ENCODE results near the gene GDF15. TPM values are rescaled to one million over a fixed set of nuclear protein-coding genes. Genes with fewer than 3 reads are reported as not detected.
"Not testable (repeated sequence)": the region's sequence is repeated elsewhere in the genome, so short reads cannot be mapped to it uniquely, and the experiment has no call there.

GDF15 gene
- total RNA-seq, 1 experiment from 2014 or later, result 1.4 TPM

DNA sequence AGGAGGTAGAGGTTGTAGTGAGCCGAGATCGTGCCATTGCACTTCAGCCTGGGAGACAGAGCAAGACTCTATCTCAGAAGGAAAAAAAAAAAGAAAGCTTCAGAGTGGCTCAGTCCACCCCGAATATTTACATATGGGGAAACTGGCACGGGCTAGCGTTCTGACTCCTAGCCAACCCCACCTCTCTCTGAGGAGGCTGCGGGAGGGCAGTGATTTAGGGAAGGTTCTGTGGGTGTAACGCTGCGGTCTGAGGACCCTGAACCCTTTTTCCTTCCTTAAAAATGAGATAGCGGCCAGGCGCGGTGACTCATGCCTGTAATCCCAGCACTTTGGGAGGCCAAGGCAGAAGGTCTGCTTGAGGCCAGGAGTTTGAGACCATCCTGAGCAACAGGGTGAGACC lies 6.5 kb downstream of the GDF15 start:
- DNase-seq (ENCODE audit: low read depth), result no peak

DNA sequence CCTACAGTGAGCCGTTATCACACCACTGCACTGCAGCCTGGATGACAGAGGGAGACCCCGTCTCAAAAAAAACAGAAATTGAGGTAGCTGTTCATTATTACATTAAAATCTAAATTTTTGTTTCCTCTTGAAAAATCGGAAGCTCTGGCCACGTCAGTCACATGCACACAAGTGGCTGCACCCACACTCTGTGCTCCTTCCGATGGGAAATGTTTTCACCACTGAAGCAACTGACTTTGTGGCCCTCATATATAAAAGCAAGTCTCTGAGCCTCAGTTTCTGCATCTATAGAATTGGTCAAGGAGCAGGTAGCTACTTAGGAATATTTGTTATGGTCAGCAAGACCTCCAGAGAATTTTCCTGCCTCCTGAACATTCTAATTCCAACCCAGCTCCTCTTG lies 7.0 kb downstream of the GDF15 start:
- no peak for DNase-seq (ENCODE audit: low read depth)

DNA sequence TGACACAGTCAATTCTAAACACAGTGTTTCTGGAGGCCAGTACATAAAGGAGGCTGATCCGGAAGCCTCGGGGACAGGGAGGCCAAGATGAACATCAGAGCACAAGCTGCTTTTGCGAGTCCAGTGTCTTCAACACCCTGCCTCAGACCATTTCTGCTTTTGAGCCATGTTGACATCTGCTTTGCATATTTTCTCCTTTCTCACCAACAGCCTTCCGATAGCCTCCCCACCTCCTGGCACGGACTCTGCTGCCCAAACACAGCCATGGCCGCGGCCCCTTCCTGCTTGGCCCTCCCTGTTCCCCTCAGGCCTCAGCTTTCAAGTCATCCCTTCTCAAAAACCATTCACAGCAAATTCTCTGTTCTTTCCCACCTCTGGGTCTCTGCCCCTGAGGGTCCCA lies 7.9 kb downstream of the GDF15 start:
- no peak for DNase-seq (ENCODE audit: low read depth)

DNA sequence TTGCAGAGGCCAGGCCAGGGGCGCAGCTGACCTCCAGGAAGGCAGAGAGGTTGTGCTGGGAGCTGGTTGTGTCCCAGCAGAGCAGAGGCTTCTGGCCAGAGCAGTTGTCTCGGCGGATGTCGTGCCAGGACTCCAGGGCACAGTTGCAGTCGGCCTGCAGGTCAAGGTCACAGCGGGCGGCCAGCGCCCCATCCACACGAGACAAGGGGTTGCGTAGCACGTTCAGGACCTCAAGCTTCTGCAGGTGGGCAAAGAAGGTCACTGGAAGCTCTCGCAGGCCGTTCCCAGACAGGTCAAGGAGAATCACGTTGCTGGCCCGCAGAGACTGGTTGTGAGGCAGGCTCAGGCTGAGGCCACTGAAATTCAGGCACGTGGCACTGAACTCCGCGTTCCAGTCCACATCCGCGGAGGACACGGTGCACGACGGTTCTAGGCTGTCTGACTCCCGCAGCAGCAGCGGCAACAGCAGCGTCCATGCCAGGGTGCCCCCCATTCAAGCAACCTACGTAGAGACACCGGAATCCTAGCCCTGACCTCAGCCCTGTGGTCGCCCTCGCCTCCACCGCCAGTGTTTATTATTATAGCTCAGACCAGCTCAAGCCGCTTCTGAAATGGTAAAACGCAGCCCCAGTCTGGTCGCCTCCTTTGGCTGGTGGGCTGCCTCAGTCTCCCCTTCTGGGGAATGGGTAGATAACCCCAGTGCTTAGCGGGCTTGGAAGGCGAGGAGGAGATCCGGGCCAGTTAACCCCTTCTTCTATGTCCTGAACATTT lies 10.7 kb downstream of the GDF15 start:
- DNase-seq (ENCODE audit: low read depth), result no peak

DNA sequence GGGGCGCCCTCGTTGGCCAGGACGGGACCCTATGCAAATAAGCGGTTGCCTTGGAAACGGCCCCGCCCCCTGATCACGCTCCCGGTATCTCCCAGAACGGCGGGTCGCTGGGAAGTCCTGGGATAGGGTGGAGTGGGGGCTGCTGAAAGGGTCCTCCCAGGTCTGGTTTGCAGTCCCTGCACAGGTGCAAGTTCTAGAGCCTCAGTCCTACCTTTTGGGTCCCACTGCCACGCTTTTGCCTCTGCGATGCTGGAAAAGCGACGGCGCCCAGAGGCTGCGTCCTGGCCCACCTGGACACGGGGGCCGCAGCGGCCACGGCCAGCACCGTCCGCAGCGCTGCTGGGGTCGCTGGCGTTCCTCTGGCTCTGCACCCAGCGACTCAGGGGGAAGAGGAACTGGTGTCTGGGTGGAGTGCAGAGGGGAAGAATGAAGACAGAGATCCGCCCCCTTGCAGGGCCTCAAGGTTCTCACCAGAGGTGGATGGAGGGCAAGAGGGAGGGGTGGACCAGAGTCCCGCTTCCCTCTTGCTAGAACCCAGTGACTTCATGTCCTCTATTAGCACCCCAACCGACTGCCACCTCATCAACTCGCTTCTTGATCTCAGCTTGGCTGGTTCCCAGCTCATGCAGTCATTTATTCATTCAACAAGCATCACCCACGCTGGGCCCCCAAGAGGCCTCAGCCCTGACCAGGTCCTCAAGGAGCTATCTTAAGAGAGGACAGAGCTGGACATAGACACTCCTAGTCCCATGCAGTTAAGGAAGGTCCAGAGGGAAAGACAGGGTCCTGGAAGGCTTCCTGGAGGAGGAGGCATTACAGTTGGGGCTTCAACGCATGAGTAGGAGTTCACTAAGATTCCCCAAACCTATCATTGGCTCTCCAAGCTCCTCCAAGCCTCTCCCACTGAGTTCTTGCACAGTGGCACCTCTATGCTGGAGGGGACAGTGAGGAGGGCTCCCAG lies 11.6 kb downstream of the GDF15 start, which contains the start of gene LRRC25:
TSS of gene LRRC25 (minus strand) at position 381 of the 961 bp plus-strand sequence. CDS start 659 bp downstream, outside the sequence.
- no peak for DNase-seq (ENCODE audit: low read depth)

DNA sequence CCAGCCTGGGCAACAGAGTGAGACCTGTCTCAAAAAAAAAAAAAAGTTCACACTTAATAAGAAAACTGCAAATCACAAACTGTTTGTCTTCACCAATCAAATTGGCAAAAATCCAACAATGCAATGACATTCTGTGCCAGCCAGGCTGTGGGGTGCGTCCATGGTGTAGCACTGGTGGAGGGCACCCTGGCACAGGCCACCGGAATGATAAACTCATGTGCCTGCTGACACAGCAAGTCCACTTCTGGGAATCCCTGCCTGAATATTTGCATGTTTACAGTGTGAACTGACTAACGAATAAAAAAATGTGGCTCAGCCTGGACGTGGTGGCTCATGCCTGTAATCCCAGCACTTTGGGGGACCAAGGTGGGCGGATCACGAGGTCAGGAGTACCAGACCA lies 13.1 kb downstream of the GDF15 start:
- DNase-seq (ENCODE audit: low read depth), result peak; percentile 45

DNA sequence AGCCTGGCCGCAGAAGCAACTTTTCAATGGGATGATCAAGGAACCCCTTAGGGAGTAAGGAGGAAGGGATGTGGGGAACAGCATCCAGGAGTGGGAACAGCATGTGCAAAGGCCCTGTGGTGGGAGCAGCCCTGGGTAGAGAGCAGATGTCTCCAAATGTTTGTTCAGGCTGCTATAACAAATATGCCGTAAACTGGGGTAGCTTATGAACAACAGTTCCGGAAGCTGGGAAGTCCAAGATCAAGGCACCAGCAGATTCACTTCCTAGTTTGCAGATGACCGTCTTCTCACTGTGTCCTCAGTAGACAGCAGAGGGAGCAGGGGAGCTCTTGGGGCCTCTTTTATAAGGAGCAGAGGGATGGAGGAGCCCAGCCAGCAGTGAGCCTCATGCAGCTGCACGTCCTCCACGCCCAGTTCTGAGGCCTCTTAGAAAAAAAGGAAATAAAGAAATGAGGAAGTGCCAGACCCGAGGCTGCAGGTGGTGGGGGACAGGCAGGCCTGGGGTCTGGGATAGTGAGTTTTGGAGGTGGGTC lies 15.7 kb downstream of the GDF15 start:
- DNase-seq (ENCODE audit: low read depth), result peak; percentile 50

DNA sequence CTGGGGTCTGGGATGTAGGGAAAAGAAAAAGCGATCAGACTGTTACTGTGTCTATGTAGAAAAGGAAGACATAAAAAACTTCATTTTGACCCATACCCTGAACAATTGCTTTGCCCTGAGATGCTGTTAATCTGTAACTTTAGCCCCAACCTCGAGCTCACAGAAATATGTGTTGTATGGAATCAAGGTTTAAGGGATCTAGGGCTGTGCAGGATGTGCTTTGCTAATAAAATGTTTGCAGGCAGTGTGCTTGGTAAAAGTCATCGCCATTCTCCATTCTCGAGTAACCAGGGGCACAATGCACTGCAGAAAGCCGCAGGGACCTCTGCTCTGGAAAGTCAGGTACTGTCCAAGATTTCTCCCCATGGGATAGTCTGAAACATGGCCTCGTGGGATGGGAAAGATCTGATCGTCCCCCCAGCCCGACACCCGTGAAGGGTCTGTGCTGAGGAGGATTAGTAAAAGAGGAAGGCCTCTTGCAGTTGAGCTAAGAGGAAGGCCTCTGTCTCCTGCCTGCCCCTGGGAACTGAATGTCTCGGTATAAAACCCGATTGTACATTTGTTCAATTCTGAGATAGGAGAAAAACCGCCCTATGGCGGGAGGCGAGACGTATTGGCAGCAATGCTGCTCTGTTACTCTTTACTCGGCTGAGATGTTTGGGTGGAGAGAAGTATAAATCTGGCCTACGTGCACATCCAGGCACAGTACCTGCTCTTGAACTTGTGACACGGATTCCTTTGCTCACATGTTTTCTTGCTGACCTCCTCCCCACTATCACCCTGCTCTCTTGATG lies 16.7 kb downstream of the GDF15 start:
- DNase-seq (ENCODE audit: low read depth), result not testable (repeated sequence)

DNA sequence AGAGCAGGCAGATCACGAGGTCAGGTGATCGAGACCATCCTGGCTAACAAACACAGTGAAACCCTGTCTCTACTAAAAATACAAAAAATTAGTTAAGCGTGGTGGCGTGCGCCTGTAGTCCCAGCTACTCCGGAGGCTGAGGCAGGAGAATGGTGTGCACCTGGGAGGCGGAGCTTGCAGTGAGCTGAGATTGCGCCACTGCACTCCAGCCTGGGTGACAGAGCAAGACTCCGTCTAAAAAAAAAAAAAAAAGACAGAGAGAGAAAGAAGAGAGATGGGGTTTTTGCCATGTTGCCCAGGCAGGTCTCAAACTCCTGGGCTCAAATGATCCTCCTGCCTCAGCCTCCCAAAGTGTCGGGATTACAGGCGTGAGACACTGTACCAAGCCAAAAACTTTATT lies 19.8 kb downstream of the GDF15 start:
- not testable (repeated sequence) for DNase-seq (ENCODE audit: low read depth)

DNA sequence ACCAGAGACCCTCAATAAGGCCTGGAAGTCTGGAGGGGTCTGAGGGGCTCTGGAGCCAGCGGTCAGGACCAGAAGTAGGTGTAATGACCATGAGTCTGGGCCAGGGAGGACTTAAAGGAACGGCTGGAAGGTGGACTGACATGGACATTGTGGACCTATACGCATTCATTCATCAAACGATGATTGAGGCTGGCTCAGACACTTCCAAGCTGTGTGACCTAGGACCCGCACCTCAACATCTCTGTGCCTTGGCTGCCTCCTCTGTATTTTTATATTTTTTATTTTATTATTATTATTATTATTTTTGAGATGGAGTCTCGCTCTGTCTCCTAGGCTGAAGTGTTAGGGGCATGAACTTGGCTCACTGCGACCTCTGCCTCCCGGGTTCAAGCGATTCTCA lies 20.8 kb downstream of the GDF15 start:
- no peak for DNase-seq (ENCODE audit: low read depth)

DNA sequence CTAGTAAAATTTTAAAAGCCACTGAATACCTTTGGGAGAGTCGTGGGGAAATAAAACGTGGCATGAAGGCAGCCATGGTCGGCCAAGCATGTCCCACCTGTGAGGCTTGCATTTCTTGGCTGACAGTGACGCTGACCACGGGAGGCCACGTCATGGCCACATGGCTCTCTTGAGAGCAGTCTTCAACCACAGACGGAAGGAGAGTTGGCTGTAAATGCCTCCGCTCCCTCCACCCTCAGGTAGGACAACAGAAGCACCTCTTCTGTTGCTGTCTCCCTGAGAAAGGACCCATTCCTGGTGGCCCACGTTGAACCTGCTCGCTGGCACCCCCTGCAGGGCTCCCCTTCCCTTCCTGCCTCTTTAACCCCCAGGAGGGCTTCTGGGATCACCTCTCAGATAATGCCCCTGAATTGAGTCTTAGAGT lies 22.1 kb downstream of the GDF15 start:
- DNase-seq (ENCODE audit: low read depth), result no peak

DNA sequence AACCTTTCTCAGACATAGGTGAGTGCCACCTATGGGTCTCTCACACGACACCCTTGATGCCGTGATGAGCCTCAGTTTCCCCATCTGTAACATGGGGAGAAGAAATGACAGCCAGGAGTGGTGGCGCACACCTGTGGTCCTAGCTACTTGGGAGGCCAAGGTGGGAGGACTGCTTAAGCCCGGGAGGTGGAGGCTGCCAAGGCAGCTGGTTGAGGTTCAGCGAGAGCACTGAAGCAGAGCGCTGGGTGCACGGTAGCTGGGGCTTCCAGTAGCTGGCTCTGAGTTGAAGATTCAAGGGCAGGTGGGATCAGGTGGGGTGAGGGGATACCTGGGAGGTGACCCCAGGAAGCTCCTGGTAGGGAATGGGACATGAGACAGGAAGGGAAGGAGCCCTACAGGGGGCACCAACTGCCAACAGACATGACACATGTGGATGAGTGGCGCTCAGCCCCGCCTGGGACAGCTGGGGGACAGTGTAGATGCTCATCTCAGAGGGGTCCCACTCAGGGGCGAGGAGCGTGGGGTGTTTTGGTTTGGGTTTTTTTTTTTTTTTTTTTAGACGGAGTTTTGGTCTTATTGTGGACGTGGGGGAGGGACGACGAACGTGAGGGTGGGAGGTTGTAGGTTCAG lies 26.8 kb downstream of the GDF15 start:
- DNase-seq (ENCODE audit: low read depth), result no peak

DNA sequence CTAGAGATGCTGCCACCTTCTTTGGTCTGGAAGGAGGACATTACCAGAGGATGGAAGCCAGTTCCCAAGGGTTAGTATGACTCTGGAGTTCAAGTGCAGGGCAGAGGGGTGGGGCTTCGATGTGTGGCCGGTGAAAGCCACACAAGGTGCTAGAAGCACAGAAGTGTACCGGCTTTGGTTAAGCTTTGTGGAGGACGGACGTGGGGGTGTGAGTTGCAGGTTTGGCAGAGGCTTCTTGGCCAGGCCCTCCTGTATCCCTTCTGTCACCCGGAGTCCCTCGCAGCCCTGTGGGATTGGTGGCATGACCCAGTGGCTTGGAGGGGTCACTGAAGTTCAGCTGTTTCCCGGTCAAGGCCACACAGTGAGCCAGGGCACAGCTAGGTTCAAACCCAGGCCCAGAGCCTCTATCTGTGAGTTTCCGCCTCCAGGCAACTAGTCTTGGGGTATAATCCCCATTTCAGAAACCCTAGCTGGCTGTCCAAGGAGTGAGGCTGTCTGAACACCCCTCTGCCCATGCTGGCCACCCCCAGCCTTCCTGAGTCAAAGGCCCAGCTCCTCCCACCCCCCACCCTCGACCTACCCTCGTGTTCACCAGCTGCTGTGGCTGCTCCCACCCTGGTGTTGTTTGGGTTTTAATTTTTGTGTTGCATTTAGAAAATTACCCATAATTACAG lies 28.7 kb downstream of the GDF15 start:
- DNase-seq (ENCODE audit: low read depth), result peak; percentile 38

DNA sequence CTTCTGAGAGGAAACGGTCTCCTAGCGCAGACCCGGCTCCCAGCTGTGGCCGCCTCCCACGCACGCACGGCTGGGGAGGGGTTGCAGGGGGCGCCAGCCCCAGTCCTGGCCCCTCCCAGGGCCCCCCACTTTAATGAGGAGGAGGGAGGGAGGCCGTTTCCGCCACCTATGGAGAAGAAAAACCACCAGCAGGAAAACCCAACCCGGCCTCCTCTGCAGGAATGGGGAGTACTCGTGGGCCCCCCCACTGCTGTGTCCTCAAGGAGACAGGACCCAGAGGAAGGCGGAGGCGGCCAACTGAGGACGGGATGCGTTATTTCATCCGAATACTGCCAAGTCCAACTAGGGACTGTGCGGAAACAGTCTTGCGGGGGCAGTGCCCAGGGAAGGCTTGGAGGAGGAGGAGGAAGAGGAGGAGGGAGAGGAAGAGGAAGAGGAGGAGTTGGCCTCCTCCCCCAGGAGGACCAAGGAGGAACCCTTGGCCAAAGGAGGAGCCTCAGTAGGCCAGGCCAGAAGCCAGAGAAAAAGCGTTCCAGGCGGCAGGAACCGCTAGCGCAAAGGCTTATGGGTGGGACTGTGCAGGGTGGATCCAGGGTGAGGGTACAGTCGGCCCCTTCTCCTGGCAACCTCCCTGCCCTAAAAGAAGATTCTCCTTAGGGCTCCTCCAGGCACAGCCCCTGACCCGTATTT lies 29.4 kb downstream of the GDF15 start:
- DNase-seq (ENCODE audit: low read depth), result peak; percentile 69

DNA sequence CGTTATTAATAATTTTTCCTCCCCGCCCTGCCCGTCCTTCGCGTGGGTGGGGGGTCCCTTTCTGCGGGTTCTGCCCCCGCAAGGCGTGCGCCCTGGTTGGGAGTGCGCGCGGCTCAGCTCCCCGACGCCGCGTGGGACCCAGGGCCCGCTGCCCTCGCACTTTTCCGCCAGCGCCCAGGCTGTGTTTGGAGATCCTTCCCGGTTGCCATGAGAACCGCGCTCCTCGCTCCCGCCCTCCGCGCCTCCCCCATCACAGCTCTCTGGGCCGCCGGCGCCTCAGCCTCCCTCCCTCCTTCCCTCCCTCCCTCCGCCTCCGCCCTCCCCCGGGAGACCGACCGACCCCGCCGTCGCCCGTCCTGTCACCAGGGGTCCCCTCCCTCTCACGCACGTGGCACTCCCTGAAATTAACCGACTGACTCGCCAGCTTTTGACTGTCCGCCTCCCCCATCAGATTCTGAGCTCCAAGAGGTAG lies 30.9 kb downstream of the GDF15 start:
- peak; percentile 90 for DNase-seq (ENCODE audit: low read depth)

DNA sequence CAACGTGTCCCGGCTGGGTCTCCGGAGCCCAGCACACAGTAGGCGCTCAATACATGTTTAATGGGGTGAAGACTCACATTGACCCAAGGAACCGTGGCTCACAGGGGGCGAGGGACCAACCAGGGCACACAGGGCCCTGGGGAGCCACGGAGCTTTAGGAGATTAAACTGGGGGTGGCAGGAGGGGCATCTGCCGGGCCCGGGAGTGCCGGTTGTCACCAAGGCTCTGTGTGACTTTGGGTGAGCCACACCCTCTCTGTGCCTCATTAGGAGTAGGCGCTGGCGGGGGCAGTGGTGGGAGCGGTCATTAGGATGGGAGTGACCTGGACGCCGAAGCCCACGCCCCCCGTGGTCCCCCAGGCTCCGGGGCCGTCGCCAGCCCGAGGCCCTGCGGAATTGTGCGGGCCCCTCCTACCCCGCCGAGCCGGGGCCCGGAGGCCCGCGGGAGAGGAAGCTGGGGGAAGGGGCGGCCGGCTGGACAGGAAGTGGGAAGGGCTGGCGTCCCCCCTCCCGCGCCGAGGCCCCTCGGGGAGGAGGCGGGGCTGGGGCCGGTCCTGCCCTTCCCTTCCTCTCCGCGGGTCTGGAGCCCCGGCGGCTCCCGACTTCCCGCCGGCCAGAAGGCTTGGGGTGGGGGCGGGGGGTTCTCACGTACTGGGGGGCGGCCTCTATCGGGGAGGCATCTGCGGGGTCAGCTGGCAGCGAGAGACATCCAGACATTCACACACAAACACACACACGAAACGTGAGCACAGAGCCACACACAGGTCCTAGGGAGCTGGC lies 31.5 kb downstream of the GDF15 start:
- peak; percentile 85 for DNase-seq (ENCODE audit: low read depth)

DNA sequence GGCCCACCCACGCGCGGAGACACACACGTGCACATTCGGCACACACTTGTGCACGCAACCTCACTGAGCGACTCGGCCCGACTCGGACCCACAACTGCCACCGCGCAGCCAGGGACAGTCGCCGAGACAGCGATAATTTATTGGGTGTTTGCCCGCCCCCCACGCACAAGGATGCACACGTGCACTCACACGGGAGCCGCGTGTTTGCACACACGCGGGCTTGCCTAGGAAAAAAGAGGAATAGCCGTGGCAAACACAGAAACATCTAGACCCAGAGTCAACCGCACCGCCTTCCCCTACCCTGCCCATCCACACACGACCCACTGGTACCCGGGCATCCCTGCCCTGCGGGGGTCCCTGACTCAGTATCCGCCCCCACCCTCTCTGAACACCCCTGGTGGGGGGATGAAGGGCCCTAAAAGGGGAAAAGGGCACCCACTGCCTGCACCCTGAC lies 32.1 kb downstream of the GDF15 start:
- DNase-seq (ENCODE audit: low read depth), result no peak

DNA sequence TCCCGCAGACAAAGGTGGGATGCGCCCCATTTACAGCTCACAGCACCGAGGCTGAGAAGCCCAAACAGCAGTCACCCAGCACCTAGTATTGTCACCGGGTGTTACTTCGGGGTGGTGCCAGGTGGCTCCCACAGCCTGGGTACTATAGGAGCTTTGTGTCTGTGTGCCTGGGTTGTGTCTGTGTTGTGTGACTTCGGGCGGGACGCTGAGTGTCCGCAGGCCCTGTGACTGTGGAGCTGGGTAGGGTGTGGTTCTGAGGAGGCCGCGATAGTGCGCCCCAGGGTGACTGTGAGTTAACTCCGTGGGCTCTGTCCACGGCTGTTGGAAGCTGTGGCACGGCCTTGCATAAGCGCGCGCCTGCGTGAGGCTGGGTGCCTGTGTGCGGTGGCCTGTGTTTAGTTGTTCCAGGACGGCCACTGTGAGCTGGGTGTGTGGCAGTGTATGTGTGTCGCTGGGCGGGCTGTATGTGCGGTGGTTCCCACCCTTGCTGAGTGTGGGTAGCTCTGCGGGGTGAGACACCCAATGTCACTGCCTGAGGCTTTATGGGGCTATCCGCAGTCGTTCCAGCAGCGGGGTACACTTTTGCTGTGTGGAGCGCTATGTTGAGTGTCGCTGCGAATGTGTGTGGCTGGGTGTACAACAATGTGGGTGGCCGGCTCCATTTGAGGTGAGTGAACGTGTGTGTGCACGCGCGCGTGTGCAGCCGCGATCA lies 32.7 kb downstream of the GDF15 start:
- DNase-seq (ENCODE audit: low read depth), result peak; percentile 61

All from RPMI7951 (cell line).